Stimulated activated naive CD4-positive, alpha-beta T cell treated with Interleukin-2 at 50 U/mL for 16 hours (primary cell): Measurements from ENCODE around the gene UBXN2A.
"Not testable (repeated sequence)": the region's sequence is repeated elsewhere in the genome, so short reads cannot be mapped to it uniquely, and the experiment has no call there.

Experiments
- DNase-seq: peaks from one replicate; lab custom pipeline; 2025; lab: John Stamatoyannopoulos, UW

UBXN2A gene

GRCh38 chr2:23941644-23942043, 1.4 kb downstream of the UBXN2A start:
- DNase-seq: no peak

GRCh38 chr2:23943666-23944065, 3.4 kb downstream of the UBXN2A start:
- DNase-seq: no peak

GRCh38 chr2:23944527-23944926, 4.3 kb downstream of the UBXN2A start:
- DNase-seq: no peak

DNA sequence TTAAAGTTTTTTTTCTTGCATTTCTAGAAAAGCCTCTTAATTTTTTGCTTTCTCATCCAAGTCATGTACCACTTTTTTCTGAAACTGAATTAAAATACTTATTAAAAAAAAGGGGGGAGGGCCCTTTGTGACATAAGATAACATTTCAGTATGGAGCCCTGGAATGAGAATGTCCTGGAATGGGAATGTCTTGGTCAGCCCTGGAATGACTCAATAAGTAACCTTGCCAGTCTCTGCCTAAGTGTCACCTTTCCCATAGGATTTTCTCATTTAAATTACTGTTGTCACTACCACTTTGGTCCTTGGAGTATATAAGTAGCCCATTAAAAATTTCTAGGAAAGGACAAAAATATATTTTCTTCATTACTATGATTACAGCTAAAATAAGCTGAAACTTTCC, 4.7 kb downstream of the UBXN2A start:
- DNase-seq: no peak

DNA sequence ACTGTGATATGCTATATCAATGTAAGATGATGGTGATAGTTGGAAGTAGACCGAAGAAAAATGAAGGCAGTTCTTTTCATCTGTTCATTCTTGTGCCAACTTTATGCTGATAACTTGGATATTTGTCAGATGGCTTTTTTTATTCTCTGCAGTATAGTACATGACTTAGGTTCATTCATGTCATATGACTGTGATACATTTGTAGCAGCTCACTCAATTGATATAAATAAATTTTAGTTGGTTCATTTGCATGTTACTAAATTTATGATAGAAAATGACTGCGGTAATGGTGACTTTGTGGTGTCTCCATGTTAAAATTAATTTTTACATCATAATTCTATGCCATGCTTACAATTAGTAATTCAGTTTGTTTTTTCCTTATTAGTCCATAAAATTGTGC, 7.1 kb downstream of the UBXN2A start:
- no peak for DNase-seq

- not testable (repeated sequence) for DNase-seq
Measured at GRCh38 chr2:23952558-23952957, 12.3 kb downstream of the UBXN2A start.

GRCh38 chr2:23953625-23954024, 13.4 kb downstream of the UBXN2A start:
- no peak for DNase-seq

DNA sequence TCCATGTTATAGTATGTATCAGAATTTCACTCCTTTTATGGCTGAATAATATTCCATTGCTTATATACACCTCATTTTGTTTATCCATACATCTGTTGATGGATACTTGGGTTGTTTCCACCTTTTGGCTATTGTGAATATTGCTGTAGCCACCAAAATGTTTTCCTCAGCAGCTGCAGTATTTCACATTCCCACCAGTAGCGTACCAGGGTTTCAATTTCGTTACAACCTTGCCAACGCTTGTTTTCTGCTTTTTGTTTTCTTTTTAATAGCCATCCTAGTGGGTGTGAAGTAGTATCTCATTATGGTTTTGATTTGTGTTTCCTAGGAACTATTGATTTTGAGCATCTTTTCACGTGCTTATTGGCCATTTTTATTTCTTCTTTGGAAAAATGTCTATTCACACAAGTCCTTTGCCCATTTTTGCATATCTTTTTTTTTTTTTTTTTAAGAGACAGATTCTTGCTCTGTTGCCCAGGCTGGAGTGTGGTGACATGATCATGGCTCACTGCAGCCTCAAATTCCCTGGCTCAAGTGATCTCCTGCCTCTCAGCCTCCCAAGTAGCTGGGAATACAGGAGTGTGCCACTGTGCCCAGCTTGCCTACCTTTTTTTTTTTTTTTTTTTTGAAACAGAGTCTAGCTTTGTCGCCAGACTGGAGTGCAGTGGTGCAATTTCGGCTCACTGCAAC, 14.2 kb downstream of the UBXN2A start:
- no peak for DNase-seq

DNA sequence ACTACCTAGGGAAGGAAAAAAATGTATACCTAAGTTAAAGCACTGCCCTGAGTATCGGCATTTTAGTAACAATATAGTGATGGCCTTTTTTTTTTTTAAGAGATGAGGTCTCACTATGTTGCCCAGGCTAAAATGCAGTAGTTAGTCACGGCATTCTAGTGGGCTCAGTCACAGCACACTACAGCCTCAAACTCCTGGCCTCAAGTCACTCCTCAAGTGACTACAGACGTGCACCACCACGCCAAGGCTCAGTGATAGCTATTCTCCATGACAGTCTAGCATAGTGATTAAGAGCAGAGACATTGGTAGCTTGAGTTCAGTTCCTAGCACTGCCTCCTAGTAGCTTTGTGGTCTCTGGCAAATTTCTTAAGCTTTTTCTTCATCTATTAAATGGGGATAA, 27.6 kb downstream of the UBXN2A start:
- DNase-seq: no peak

DNA sequence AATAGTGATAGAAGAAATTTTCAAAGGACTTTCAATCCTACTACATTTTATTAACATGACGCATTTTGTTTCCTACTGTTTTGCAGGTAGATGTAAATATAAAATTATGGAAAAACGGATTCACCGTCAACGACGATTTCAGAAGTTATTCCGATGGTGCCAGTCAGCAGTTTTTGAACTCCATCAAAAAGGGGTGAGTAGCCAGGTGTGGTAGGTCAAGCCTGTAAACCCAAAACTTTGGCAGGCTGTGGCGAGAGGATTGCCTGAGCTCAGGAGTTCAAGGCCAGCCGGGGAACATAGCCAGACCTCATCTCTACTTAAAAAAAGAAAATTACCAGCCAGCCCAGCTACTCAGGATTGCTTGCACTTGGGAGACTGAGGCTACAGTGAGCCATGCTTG, 36.6 kb downstream of the UBXN2A start:
- DNase-seq: no peak

DNA sequence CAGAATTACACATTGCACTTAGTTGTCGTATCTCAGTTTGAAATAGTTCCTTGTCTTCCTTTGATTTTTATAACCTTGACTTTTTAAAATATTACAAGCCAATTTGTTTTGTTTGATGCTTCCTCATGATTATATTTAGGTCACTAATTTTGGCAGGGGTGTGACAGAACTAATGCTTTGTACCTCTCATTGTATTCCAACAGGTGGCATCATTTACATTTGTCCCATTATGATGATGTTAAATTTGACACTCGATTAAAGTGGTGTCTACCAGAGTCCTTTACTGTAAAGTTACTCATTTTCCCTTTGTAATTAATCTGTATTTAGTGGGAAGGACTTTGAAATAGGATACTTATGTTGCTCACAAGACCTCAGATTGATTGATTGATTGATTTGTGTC, 48.1 kb downstream of the UBXN2A start:
- no peak for DNase-seq

DNA sequence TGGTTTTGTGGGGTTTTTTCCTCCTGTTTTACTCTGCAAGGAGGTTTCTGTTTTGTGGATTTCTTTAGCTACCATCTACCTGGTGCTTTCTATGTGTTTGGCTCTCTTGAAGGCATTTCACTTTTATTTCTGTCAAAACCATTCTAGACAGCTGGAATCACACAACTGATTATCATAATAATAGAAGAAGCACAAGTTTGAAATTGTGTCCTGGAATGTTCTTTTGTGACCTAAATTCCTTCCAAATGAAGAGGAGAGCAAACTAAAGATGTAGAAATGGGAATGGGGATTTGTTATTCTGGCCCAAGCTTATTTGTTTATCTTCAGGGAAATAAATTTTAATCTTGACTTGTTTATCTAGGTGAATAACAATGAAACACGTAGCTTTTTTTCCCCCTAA, 52.7 kb downstream of the UBXN2A start:
- DNase-seq: no peak

GRCh38 chr2:23993736-23994269, 53.5 kb downstream of the UBXN2A start:
- no peak for DNase-seq

- DNase-seq: no peak
Measured at GRCh38 chr2:23994567-23994966, 54.3 kb downstream of the UBXN2A start.

GRCh38 chr2:24007693-24008092, 67.4 kb downstream of the UBXN2A start:
- no peak for DNase-seq

GRCh38 chr2:24008672-24009366, 68.6 kb downstream of the UBXN2A start:
- DNase-seq: no peak

DNA sequence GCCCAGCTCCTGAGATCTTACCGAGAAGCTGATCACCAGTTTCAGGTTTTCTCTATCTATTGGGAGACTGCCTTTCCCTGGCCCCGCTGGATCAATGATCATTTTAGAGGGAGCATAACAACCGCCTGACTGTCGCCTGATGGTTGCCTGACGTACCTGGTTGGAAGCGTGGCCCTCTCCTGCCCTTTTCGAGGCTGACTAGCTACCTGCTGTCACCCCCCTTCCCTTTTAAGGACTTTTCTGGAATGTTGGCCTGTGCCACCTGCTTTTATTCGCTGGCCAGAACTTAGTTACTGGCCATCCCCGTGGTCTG, 69.1 kb downstream of the UBXN2A start:
- DNase-seq: no peak

DNA sequence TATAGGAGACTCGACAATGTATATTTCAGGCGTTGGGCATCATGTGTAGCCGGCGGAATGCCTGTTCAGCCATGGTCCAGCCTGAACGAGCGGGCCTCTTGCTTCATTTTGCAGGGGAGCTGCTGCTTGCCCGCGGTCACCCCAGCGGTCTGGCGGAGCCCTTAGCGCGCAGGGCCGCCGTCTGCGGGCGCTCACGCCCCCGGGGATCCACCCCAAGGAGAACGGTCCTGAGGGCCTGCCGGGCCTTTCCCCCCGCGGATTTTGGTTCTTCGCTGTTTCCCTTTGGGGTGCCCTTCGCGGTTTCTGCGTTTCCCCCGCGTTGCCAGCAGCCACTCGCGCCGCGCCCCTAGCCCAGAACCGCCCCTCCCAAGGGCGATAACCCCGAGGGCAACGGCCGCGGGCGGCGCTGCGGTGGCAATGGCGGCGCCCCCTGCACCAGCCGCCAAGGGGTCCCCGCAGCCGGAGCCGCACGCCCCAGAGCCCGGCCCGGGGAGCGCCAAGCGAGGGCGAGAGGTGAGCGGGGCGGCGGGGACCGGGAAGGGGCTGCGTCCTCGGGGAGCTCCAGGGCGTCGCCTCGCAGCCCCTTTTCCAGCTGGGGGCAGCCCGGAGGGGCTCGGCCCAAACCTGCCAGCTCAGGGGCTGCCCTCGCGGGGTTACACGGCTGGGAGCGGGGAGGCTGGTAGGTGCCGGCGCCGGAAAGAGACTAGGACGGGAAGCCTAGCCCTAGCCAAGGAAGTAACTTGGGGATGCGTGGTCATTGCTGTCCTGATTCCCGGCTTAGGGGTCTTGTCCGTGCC, 69.6 kb downstream of the UBXN2A start, which contains the start of gene MFSD2B:
Gene MFSD2B, plus strand, starts transcription at position 406 of the 797 bp plus-strand sequence. Its CDS starts 12 bp downstream, at position 418.
- DNase-seq: no peak

- DNase-seq: no peak
Measured at GRCh38 chr2:24010477-24011249, 70.4 kb downstream of the UBXN2A start.

DNA sequence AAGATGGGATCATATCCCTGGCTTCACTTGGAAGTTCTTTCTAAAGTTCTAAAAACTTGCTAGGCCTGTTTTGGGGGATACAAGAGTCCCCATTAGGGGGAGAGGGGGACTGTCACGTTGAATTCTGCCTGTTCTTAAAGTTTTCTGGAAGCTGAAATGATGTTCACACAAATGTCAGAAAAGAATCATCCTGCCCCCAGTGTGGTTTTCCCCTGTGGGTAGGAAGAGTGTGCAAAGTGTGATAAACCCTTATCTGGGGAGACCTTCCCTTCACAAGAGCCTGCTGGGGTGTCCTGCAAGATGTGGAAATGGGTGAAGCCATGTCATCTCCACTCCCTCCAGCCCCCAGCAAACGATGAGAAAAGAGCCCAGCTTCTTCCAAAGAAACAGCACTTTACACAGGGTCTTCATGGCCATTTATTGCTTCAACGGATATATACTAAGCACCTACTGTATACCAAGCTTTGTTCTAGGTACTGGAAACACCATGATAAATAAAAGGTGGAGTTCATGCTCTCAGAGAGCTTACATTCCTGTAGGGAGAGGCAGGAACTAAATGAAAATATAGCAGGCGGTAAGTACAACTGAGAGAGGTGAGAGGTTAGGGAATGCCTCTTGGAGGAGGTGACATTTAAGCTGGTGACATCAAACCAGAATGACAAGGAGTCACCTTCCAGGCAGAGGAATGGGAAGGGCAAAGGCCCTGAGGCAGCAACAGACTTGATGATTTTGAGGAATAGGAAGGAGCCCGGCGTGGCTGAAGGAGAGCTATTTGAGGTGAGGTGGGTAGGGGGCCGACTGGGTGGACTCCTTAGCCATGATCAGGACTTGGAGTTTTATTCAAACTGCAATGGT, 71.2 kb downstream of the UBXN2A start:
- DNase-seq: no peak
